ENCODE measurements around the gene CCDC86. TPM values are rescaled to one million over a fixed set of nuclear protein-coding genes. Genes with fewer than 3 reads are reported as not detected.

Gene CCDC86
- total and polyA plus RNA-seq, 9 of the 15 experiments (the other 6 are each of a cell fraction or from before 2014, with no cell fraction given), result 4.6 to 102 (median 25.2) TPM

DNA sequence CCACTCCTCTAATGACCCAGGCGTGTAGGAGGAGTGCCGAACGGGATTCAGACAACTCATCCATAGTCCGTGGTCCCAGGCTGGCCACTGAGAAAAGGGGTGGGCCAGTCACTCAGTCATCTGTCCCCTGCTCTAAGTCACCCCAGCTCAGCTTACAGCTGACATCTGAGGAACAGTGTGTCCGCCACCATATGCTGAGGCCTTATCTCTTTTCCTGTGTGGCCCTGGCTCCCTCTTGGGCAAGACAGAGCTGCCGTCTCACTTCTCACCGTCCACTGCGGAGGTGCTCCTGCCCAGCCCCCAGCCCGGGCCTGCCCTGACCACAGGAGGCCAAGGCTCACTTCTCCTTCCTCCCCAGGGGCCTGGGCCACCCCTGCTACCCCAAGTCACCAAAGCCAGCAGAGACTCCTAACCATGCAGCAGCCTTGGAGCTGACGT lies 6.8 kb downstream of the CCDC86 start (continued):
- TF ChIP-seq, protein P1, sequence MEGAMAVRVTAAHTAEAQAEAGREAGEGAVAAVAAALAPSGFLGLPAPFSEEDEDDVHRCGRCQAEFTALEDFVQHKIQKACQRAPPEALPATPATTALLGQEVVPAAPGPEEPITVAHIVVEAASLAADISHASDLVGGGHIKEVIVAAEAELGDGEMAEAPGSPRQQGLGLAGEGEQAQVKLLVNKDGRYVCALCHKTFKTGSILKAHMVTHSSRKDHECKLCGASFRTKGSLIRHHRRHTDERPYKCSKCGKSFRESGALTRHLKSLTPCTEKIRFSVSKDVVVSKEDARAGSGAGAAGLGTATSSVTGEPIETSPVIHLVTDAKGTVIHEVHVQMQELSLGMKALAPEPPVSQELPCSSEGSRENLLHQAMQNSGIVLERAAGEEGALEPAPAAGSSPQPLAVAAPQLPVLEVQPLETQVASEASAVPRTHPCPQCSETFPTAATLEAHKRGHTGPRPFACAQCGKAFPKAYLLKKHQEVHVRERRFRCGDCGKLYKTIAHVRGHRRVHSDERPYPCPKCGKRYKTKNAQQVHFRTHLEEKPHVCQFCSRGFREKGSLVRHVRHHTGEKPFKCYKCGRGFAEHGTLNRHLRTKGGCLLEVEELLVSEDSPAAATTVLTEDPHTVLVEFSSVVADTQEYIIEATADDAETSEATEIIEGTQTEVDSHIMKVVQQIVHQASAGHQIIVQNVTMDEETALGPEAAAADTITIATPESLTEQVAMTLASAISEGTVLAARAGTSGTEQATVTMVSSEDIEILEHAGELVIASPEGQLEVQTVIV (CRISPR knock-in tag; IDR thresholded peaks at IDR 0.05; ENCODE audit: borderline replicate concordance), result no peak
- TF ChIP-seq CBFA2T2 (conservative IDR thresholded peaks at IDR 0.05) (peak; percentile 56), SPI1 (IDR thresholded peaks at IDR 0.05; ENCODE audit: borderline replicate concordance, low read depth, low read length) (no peak), ZNF140 (CRISPR knock-in tag; IDR thresholded peaks at IDR 0.05) (no peak), ETS2 (tag; IDR thresholded peaks at IDR 0.05; ENCODE audit: borderline replicate concordance, poor library complexity, severe bottlenecking) (no peak), RBM39 (optimal IDR thresholded peaks at IDR 0.05; ENCODE audit: low read depth, low read length) (no peak), FOXA1 (IDR thresholded peaks at IDR 0.05; ENCODE audit: borderline replicate concordance) (no peak), DMBX1 (CRISPR knock-in tag; IDR thresholded peaks at IDR 0.05; ENCODE audit: borderline replicate concordance) (no peak), TAF15 (IDR thresholded peaks at IDR 0.05; ENCODE audit: low read depth, low read length) (no peak), MAFK (IDR thresholded peaks at IDR 0.05; ENCODE audit: low read length) (no peak), EP400 (IDR thresholded peaks at IDR 0.05) (no peak), KDM2B (CRISPR knock-in tag; IDR thresholded peaks at IDR 0.05) (no peak), JUND (IDR thresholded peaks at IDR 0.05; ENCODE audit: borderline replicate concordance, low read depth, low read length) (no peak; the same call in 1 of the 2 replicates), JUND (tag; IDR thresholded peaks at IDR 0.05; ENCODE audit: borderline replicate concordance, low read depth, low read length) (peak; percentile 40; the same call in 1 of the 3 replicates), SETDB1 (IDR thresholded peaks at IDR 0.05; ENCODE audit: low read length) (no peak), MTF1 (CRISPR knock-in tag; IDR thresholded peaks at IDR 0.05; ENCODE audit: borderline replicate concordance) (no peak), RNF2 (IDR thresholded peaks at IDR 0.05) (peak; percentile 37; the same call in 1 of the 2 replicates), YBX1 (IDR thresholded peaks at IDR 0.05) (no peak), NFE2 (IDR thresholded peaks at IDR 0.05; ENCODE audit: low read depth) (no peak), ZNF444 (CRISPR knock-in tag; IDR thresholded peaks at IDR 0.05) (no peak)
- TF ChIP-seq, protein P2, sequence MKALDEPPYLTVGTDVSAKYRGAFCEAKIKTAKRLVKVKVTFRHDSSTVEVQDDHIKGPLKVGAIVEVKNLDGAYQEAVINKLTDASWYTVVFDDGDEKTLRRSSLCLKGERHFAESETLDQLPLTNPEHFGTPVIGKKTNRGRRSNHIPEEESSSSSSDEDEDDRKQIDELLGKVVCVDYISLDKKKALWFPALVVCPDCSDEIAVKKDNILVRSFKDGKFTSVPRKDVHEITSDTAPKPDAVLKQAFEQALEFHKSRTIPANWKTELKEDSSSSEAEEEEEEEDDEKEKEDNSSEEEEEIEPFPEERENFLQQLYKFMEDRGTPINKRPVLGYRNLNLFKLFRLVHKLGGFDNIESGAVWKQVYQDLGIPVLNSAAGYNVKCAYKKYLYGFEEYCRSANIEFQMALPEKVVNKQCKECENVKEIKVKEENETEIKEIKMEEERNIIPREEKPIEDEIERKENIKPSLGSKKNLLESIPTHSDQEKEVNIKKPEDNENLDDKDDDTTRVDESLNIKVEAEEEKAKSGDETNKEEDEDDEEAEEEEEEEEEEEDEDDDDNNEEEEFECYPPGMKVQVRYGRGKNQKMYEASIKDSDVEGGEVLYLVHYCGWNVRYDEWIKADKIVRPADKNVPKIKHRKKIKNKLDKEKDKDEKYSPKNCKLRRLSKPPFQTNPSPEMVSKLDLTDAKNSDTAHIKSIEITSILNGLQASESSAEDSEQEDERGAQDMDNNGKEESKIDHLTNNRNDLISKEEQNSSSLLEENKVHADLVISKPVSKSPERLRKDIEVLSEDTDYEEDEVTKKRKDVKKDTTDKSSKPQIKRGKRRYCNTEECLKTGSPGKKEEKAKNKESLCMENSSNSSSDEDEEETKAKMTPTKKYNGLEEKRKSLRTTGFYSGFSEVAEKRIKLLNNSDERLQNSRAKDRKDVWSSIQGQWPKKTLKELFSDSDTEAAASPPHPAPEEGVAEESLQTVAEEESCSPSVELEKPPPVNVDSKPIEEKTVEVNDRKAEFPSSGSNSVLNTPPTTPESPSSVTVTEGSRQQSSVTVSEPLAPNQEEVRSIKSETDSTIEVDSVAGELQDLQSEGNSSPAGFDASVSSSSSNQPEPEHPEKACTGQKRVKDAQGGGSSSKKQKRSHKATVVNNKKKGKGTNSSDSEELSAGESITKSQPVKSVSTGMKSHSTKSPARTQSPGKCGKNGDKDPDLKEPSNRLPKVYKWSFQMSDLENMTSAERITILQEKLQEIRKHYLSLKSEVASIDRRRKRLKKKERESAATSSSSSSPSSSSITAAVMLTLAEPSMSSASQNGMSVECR (CRISPR knock-in tag; IDR thresholded peaks at IDR 0.05), result peak; percentile 82
- TF ChIP-seq, protein P3, sequence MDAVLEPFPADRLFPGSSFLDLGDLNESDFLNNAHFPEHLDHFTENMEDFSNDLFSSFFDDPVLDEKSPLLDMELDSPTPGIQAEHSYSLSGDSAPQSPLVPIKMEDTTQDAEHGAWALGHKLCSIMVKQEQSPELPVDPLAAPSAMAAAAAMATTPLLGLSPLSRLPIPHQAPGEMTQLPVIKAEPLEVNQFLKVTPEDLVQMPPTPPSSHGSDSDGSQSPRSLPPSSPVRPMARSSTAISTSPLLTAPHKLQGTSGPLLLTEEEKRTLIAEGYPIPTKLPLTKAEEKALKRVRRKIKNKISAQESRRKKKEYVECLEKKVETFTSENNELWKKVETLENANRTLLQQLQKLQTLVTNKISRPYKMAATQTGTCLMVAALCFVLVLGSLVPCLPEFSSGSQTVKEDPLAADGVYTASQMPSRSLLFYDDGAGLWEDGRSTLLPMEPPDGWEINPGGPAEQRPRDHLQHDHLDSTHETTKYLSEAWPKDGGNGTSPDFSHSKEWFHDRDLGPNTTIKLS (IDR thresholded peaks at IDR 0.05; ENCODE audit: borderline replicate concordance, low read depth), result no peak
